Keratinocyte (primary cell): Measurements from ENCODE around the gene CTNND2.

Experiments
- EZH2 ChIP-seq: IDR thresholded peaks from one replicate; pipeline ENCODE4 v1.6.1; 2012; ENCODE audit warnings: inconsistent platforms, mild to moderate bottlenecking, low read length, moderate library complexity
- TF ChIP-seq, protein P1 (sequence below), 3 experiments: IDR thresholded peaks in 1 of 3; conservative IDR thresholded peaks in 1 of 3; optimal IDR thresholded peaks in 1 of 3; 2 replicates in 2 of 3; 3 replicates in 1 of 3; pipeline versions ENCODE3 to v1.5.1; 2011; ENCODE audit warnings: low read length in 3 of 3, mild to moderate bottlenecking in 3 of 3, moderate library complexity in 2 of 3, control low read depth in 1 of 3, inconsistent platforms in 1 of 3; ENCODE audit not compliant: insufficient read depth in 2 of 3; ENCODE audit errors: extremely low read depth in 1 of 3

DNA sequence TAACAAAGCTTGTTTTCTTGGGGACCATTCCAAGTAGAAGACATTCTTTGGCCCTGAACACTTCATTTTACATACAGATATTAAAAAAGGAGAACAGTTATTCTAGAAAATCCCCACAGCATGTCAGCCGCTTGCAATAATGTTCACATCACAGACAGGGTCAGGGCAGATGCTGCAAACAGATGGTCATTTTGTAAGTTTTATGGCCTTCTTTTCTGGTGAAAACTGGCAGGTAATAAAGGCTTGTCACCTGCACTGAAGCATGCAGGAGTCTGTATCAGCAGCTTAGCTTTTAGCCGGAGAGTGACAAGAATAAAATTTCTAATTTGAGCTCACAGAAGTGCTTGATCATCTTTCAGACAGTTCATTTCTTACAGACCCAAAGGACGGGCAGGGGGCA is 922.3 kb downstream of the CTNND2 start:
- TF ChIP-seq, protein P1, sequence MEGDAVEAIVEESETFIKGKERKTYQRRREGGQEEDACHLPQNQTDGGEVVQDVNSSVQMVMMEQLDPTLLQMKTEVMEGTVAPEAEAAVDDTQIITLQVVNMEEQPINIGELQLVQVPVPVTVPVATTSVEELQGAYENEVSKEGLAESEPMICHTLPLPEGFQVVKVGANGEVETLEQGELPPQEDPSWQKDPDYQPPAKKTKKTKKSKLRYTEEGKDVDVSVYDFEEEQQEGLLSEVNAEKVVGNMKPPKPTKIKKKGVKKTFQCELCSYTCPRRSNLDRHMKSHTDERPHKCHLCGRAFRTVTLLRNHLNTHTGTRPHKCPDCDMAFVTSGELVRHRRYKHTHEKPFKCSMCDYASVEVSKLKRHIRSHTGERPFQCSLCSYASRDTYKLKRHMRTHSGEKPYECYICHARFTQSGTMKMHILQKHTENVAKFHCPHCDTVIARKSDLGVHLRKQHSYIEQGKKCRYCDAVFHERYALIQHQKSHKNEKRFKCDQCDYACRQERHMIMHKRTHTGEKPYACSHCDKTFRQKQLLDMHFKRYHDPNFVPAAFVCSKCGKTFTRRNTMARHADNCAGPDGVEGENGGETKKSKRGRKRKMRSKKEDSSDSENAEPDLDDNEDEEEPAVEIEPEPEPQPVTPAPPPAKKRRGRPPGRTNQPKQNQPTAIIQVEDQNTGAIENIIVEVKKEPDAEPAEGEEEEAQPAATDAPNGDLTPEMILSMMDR (optimal IDR thresholded peaks at IDR 0.05 in 1 of 3, IDR thresholded peaks at IDR 0.05 in 1 of 3, conservative IDR thresholded peaks at IDR 0.05 in 1 of 3; ENCODE audit: extremely low read depth in 1 of 3, insufficient read depth in 2 of 3, low read length in 3 of 3): no peak
- TF ChIP-seq EZH2: no peak
